Left lung (tissue), 10 donors: ENCODE data around the gene VARS1. TPM values are rescaled to one million over a fixed set of nuclear protein-coding genes. Genes with fewer than 3 reads are reported as not detected.

ENCODE experiments used
- ATAC-seq: fragments of 200-7000 bp; cut with Tn5 transposase; one replicate; pipeline ENCODE4 v1.9.1; 2020; ENCODE audit warnings: moderate library complexity
- DNase-seq, 4 donors: peaks; one replicate each; pipeline ENCODE4 v3.0.0-alpha.2; 2013 to 2020
- H3K27ac ChIP-seq, 2 donors: fragments of 200-600 bp; sonication (generic) in 1 of 2; one replicate each; pipeline versions ENCODE4 v1.5.0 to v1.8.0; 2020 to 2021
- H3K27me3 ChIP-seq, 2 donors: fragments of 200-600 bp; sonication (generic) in 1 of 2; one replicate each; pipeline versions ENCODE4 v1.5.0 to v1.8.0; 2020 to 2021
- H3K36me3 ChIP-seq, 2 donors: fragments of 200-600 bp; sonication (generic) in 1 of 2; one replicate each; pipeline versions ENCODE4 v1.5.0 to v1.8.0; 2020 to 2021
- H3K4me1 ChIP-seq, 2 donors: fragments of 200-600 bp; one replicate each; pipeline ENCODE4 v1.8.0; 2021
- H3K4me3 ChIP-seq, 2 donors: fragments of 200-600 bp; sonication (generic) in 1 of 2; one replicate each; pipeline versions ENCODE4 v1.5.0 to v1.8.0; 2020 to 2021; ENCODE audit warnings: mild to moderate bottlenecking in 1 of 2
- H3K9me3 ChIP-seq, 2 donors: fragments of 200-600 bp; sonication (generic) in 1 of 2; one replicate each; pipeline versions ENCODE4 v1.5.0 to v1.8.0; 2020 to 2021
- CTCF ChIP-seq, 2 donors: fragments of 200-600 bp; sonication (generic) in 1 of 2; IDR thresholded peaks; one replicate each; pipeline versions ENCODE4 v1.5.0 to v1.8.0; 2021; ENCODE audit warnings: antibody characterized with exemption in 2 of 2
- intact Hi-C, 2 donors: fragments of 100-400 bp; cut with DNase I; formaldehyde crosslinking; loops; one replicate each; pipeline versions ENCODE4 v1.11.2 to v1.14.2; 2022
- polyA plus RNA-seq, 6 donors: library from polyadenylated mRNA; unstranded; fragments of 120-200 nt; gene quantifications; one replicate each; pipeline ENCODE4 v1.2.1, GENCODE V29; 2013; ENCODE audit not compliant: insufficient read length in 6 of 6
- total RNA-seq, 2 donors: library from RNA; stranded (reverse); fragmentation: NEBNext Ultra II Directional; extraction: Animal tissue kit (Norgen Biotek cat#: 25700); gene quantifications; one replicate each; pipeline ENCODE4 v1.2.1, GENCODE V29; 2021
- donor health status: DM: no; HTN: yes; CAD: no.
- donor health status: DM: no; HTN: no; CAD: no.

Gene VARS1
- total and polyA plus RNA-seq, 8 donors = 38.4 to 103 (median 46.6) TPM

GRCh38 chr6:31837369-31838113, 42.0 kb upstream of the VARS1 start:
- intact Hi-C loops = no loop called here
- no peak for TF ChIP-seq CTCF (IDR thresholded peaks at IDR 0.05)
- no peaks in the 10 kb centered on the region for H3K9me3 ChIP-seq
- H3K27me3 ChIP-seq = no peaks in the 10 kb centered on the region
- peaks cover 35 to 65% of the 10 kb centered on the region in 2 donors for H3K4me1 ChIP-seq
- ATAC-seq (no peak), DNase-seq (no peak)
- H3K27ac ChIP-seq = peak overlapping the region; percentile 62 to 92
- H3K36me3 ChIP-seq = peaks cover 0 to 57% of the 10 kb centered on the region in 2 donors
- H3K4me3 ChIP-seq = peak overlapping the region; percentile 87 to 95

GRCh38 chr6:31836474-31837368, 41.2 kb upstream of the VARS1 start:
- no peak for ATAC-seq
- no peak for TF ChIP-seq CTCF (IDR thresholded peaks at IDR 0.05)
- H3K4me3 ChIP-seq = peak overlapping the region; percentile 87 to 95

GRCh38 chr6:31836047-31836473, 40.5 kb upstream of the VARS1 start:
- no peak for ATAC-seq
- H3K27me3 ChIP-seq = no peaks in the 10 kb centered on the region
- peak overlapping the region; percentile 87 to 95 for H3K4me3 ChIP-seq
- TF ChIP-seq CTCF (IDR thresholded peaks at IDR 0.05) = no peak
- intact Hi-C loops = no loop called here
- no peaks in the 10 kb centered on the region for H3K9me3 ChIP-seq
- H3K27ac ChIP-seq = peak overlapping the region; percentile 62 to 92
- DNase-seq = peak in 1 of 4 donors; percentile 46
- peaks cover 0 to 44% of the 10 kb centered on the region in 2 donors for H3K36me3 ChIP-seq
- H3K4me1 ChIP-seq = peaks cover 45 to 80% of the 10 kb centered on the region in 2 donors

More at GRCh38 chr6:31836474-31837368, 41.2 kb upstream of the VARS1 start:
- peak overlapping the region; percentile 62 to 92 for H3K27ac ChIP-seq
- intact Hi-C loops = no loop called here
- H3K4me1 ChIP-seq = peaks cover 38 to 73% of the 10 kb centered on the region in 2 donors
- H3K9me3 ChIP-seq = no peaks in the 10 kb centered on the region
- DNase-seq = no peak
- H3K27me3 ChIP-seq = no peaks in the 10 kb centered on the region
- peaks cover 0 to 50% of the 10 kb centered on the region in 2 donors for H3K36me3 ChIP-seq

- Histone ChIP-seq H3K27ac (peak overlapping the region; percentile 92 to 94), H3K9me3 (no peaks in the 10 kb centered on the region), H3K27me3 (no peaks in the 10 kb centered on the region), H3K36me3 (peaks cover 0 to 29% of the 10 kb centered on the region in 2 donors), H3K4me3 (peak overlapping the region; percentile 87 to 95), H3K4me1 (peaks cover 48 to 80% of the 10 kb centered on the region in 2 donors)
- DNase-seq (peak; percentile 89 to 96 (median 94)), ATAC-seq (peak; percentile 75)
- intact Hi-C loops = no loop called here
- TF ChIP-seq CTCF (IDR thresholded peaks at IDR 0.05) = no peak
These were observed 39.1 kb upstream of the VARS1 start for GRCh38 chr6:31834367-31835250.
